ENCODE results near the gene SCFD2.

The SCFD2 gene

DNA sequence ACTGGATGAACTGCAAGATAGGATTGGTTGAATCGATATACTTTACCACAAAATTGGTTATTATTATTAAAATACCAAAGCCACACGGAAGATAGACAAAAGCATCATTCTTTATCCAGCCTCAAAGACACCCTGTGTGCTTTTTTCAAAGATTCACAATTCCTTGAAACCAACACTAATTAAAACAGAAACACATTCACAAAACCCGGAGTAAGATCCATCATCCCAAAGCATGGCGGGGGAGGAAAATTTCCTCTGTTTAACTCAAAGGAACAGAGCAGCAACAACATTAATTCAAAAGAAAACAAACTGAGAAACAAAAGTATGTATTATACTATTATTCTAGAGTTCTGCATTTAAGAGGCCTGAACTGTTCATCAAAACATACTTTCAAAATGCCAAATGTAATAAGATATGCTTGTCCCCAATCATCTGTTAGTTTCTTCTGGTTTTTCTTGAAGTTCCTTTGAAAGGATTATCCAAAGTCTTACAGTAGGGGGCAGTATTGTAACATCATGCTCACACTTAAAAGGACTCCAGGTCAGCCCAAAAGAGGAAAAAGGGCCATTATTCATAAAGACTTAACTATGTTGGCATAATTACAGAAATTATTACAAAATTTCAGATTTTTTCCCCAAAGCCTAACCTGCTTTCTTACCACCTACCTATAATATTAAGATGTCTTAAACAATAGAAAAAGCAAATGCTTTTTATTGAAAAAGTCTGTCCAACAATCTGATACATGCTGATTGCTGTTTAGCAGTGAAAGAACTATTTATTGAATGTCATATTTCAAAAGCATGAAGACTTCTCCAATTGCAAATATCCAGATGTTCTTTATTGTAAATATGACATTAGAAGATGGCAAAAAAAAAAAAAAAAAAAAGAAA lies 168.7 kb downstream of the SCFD2 start:
- DNase-seq (ENCODE audit: low read depth in 1 of 2, low spot score in 1 of 2), result peak; percentile 27 to 56
- no peak for TF ChIP-seq SPI1 (IDR thresholded peaks at IDR 0.05; ENCODE audit: borderline replicate concordance, low read depth)
- no peak for TF ChIP-seq POLR2AphosphoS5 (IDR thresholded peaks at IDR 0.05; ENCODE audit: low read depth)
- TF ChIP-seq GABPA (IDR thresholded peaks at IDR 0.05; ENCODE audit: low read depth), result no peak
- TF ChIP-seq, protein P1, sequence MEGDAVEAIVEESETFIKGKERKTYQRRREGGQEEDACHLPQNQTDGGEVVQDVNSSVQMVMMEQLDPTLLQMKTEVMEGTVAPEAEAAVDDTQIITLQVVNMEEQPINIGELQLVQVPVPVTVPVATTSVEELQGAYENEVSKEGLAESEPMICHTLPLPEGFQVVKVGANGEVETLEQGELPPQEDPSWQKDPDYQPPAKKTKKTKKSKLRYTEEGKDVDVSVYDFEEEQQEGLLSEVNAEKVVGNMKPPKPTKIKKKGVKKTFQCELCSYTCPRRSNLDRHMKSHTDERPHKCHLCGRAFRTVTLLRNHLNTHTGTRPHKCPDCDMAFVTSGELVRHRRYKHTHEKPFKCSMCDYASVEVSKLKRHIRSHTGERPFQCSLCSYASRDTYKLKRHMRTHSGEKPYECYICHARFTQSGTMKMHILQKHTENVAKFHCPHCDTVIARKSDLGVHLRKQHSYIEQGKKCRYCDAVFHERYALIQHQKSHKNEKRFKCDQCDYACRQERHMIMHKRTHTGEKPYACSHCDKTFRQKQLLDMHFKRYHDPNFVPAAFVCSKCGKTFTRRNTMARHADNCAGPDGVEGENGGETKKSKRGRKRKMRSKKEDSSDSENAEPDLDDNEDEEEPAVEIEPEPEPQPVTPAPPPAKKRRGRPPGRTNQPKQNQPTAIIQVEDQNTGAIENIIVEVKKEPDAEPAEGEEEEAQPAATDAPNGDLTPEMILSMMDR (IDR thresholded peaks at IDR 0.05; ENCODE audit: insufficient read depth, low read length), result peak; percentile 23
- Histone ChIP-seq H3K27me3 (ENCODE audit: insufficient read depth, poor library complexity, severe bottlenecking) (no peaks in the 10 kb centered on the region), H3K4me3 (replicated peaks; ENCODE audit: insufficient read depth, low read length) (no peak overlapping the region), H3K27ac (replicated peaks) (no peak overlapping the region)

DNA sequence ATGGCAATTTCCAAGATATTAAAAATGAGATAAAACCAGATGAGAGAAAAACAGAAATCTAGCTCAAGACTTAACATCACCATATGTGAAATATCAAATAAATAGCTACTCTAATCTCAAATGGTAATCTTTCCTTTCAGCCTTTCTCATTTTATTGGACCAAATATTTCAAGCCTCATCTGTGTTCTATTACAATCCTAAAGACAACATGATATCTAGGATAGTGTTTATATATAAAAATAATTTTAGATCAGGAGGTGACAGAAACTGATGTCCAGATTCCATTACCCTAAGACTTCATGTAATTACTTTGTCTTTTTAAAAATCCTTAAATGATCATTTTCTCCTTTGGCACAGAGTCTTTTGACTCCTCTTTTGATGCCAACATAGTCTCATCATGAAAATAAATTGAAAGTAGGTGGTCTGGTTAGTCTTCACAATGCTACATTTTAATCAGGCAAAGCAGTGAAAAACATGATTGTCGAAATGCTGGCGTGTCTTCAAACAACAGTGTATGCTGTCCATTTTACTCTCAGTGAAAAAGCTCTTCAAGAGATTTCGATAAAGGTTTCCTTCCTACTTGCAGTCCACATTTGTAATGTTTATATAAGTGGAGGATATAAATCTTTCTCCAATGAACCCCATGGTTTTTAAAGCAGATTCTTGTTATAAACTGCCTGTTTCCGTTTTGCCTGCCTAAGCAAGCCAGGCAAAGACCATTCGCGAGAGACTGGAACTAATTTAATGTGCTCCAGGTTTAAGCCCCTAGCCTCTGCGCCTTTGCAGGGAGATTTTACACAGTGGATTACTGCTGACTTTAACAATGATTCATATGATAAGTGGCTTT lies 169.8 kb downstream of the SCFD2 start:
- Histone ChIP-seq H3K27me3 (ENCODE audit: insufficient read depth, poor library complexity, severe bottlenecking) (no peaks in the 10 kb centered on the region), H3K27ac (replicated peaks) (no peak overlapping the region), H3K4me3 (replicated peaks; ENCODE audit: insufficient read depth, low read length) (no peak overlapping the region)
- no peak for DNase-seq (ENCODE audit: low read depth in 1 of 2, low spot score in 1 of 2)
- TF ChIP-seq, protein P2, sequence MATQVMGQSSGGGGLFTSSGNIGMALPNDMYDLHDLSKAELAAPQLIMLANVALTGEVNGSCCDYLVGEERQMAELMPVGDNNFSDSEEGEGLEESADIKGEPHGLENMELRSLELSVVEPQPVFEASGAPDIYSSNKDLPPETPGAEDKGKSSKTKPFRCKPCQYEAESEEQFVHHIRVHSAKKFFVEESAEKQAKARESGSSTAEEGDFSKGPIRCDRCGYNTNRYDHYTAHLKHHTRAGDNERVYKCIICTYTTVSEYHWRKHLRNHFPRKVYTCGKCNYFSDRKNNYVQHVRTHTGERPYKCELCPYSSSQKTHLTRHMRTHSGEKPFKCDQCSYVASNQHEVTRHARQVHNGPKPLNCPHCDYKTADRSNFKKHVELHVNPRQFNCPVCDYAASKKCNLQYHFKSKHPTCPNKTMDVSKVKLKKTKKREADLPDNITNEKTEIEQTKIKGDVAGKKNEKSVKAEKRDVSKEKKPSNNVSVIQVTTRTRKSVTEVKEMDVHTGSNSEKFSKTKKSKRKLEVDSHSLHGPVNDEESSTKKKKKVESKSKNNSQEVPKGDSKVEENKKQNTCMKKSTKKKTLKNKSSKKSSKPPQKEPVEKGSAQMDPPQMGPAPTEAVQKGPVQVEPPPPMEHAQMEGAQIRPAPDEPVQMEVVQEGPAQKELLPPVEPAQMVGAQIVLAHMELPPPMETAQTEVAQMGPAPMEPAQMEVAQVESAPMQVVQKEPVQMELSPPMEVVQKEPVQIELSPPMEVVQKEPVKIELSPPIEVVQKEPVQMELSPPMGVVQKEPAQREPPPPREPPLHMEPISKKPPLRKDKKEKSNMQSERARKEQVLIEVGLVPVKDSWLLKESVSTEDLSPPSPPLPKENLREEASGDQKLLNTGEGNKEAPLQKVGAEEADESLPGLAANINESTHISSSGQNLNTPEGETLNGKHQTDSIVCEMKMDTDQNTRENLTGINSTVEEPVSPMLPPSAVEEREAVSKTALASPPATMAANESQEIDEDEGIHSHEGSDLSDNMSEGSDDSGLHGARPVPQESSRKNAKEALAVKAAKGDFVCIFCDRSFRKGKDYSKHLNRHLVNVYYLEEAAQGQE (IDR thresholded peaks at IDR 0.05; ENCODE audit: insufficient replicate concordance, low read depth), result no peak

DNA sequence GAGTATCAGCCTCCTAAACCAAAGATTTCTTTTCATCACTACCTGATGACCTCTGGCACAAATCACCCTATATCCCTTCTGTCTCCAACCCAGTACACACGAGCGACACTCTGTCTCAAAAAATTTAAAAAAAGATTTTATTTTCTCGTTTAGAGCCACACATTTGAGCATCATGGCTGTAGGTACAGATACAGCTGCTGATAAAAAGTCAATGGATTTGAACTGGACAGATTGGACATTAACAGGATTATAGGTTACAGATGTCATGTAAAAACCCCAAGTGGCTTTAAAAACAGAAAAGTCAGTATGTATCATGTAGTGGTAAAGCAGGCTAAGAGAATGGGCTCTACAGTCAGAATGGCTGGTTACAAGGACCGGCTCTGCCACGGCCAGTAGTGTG lies 171.1 kb downstream of the SCFD2 start:
- Histone ChIP-seq H3K27ac (replicated peaks) (no peak overlapping the region), H3K4me3 (replicated peaks; ENCODE audit: insufficient read depth, low read length) (no peak overlapping the region), H3K27me3 (ENCODE audit: insufficient read depth, poor library complexity, severe bottlenecking) (no peaks in the 10 kb centered on the region)
- no peak for TF ChIP-seq GABPA (IDR thresholded peaks at IDR 0.05; ENCODE audit: low read depth)
- TF ChIP-seq POLR2AphosphoS5 (IDR thresholded peaks at IDR 0.05; ENCODE audit: low read depth), result no peak
- TF ChIP-seq, protein P2 (IDR thresholded peaks at IDR 0.05; ENCODE audit: insufficient replicate concordance, low read depth), result no peak
- no peak for TF ChIP-seq SPI1 (IDR thresholded peaks at IDR 0.05; ENCODE audit: borderline replicate concordance, low read depth)
- TF ChIP-seq, protein P1 (IDR thresholded peaks at IDR 0.05; ENCODE audit: insufficient read depth, low read length), result no peak
- DNase-seq (ENCODE audit: low read depth in 1 of 2, low spot score in 1 of 2), result no peak

DNA sequence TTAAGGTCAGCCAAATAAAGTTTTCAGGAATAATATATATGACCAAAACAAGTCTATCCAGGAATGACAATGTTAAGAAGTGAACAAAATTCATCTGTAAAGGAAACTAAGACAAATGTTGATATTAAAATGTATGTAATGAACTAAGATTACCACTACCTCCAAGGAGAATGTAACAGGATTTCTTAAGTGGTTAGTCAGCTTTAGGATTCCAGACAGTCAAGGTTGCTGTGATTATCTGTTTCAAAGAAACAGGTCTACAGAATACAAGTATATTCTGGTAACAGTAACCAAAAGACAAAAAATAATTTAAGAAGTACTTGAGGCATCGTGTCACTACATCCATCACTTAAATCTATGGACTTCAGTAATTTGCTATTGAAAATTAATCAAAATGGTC lies 172.8 kb downstream of the SCFD2 start:
- TF ChIP-seq SPI1 (IDR thresholded peaks at IDR 0.05; ENCODE audit: borderline replicate concordance, low read depth) (no peak), GABPA (IDR thresholded peaks at IDR 0.05; ENCODE audit: low read depth) (no peak), POLR2AphosphoS5 (IDR thresholded peaks at IDR 0.05; ENCODE audit: low read depth) (no peak)
- TF ChIP-seq, protein P2 (IDR thresholded peaks at IDR 0.05; ENCODE audit: insufficient replicate concordance, low read depth), result no peak
- TF ChIP-seq, protein P1 (IDR thresholded peaks at IDR 0.05; ENCODE audit: insufficient read depth, low read length), result no peak
- Histone ChIP-seq H3K27ac (replicated peaks) (no peak overlapping the region), H3K27me3 (ENCODE audit: insufficient read depth, poor library complexity, severe bottlenecking) (no peaks in the 10 kb centered on the region), H3K4me3 (replicated peaks; ENCODE audit: insufficient read depth, low read length) (no peak overlapping the region)
- no peak for DNase-seq (ENCODE audit: low read depth in 1 of 2, low spot score in 1 of 2)

All from HL-60 (cell line).